Nephron progenitor cell (in vitro differentiated cells): ENCODE results near the gene BEAN1.
"Not testable (repeated sequence)": the region's sequence is repeated elsewhere in the genome, so short reads cannot be mapped to it uniquely, and the experiment has no call there.

Source experiments
- DNase-seq: peaks from one replicate; pipeline ENCODE4 v3.0.0; 2021
- H3K27ac Mint-ChIP-seq: 2 replicates; pipeline ENCODE4 v1.8.0; 2021; ENCODE audit warnings: mild to moderate bottlenecking, moderate library complexity, mixed read lengths
- H3K27me3 Mint-ChIP-seq: 2 replicates; pipeline ENCODE4 v1.8.0; 2021; ENCODE audit warnings: mild to moderate bottlenecking, low read depth, mixed read lengths; ENCODE audit not compliant: poor library complexity
- H3K36me3 Mint-ChIP-seq: 2 replicates; pipeline ENCODE4 v1.8.0; 2021; ENCODE audit warnings: low read depth, mixed read lengths
- H3K4me1 Mint-ChIP-seq: 2 replicates; pipeline ENCODE4 v1.8.0; 2021; ENCODE audit warnings: mixed read lengths
- H3K4me3 Mint-ChIP-seq: 2 replicates; pipeline ENCODE4 v1.8.0; 2021; ENCODE audit warnings: mild to moderate bottlenecking, moderate library complexity, mixed read lengths
- H3K9me3 Mint-ChIP-seq: 2 replicates; pipeline ENCODE4 v1.8.0; 2021; ENCODE audit warnings: mild to moderate bottlenecking, moderate library complexity, mixed read lengths
- TF ChIP-seq, protein P1 (sequence below): fragments of 200-600 bp; sonication (generic); IDR thresholded peaks from 2 replicates; pipeline ENCODE4 v1.5.0; 2021; ENCODE audit warnings: antibody characterized with exemption

BEAN1 gene

DNA sequence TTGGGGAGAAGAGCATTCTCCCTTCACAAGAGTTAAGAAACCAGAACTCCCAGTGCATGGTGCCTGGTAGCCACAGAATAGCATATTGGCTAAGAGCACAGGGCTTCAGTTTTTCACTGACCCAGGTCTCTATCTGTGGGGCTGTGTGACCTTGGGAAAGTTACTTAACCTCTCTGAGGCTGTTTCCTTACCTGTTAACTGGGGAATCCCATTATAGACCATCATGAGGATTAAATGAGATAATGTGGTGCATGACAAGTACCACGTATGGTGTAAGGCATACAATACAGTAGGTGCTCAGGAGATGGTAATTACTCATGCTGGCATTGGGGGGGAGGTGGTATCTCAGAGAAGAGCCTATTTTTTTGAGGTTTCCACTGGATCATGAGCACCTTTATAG is 33.6 kb downstream of the BEAN1 start:
- H3K9me3 Mint-ChIP-seq: no peaks in the 10 kb centered on the region
- no peak overlapping the region for H3K27ac Mint-ChIP-seq
- DNase-seq: no peak
- peaks cover 12% of the 10 kb centered on the region for H3K4me1 Mint-ChIP-seq
- H3K4me3 Mint-ChIP-seq: no peak overlapping the region
- H3K36me3 Mint-ChIP-seq: no peaks in the 10 kb centered on the region
- TF ChIP-seq, protein P1, sequence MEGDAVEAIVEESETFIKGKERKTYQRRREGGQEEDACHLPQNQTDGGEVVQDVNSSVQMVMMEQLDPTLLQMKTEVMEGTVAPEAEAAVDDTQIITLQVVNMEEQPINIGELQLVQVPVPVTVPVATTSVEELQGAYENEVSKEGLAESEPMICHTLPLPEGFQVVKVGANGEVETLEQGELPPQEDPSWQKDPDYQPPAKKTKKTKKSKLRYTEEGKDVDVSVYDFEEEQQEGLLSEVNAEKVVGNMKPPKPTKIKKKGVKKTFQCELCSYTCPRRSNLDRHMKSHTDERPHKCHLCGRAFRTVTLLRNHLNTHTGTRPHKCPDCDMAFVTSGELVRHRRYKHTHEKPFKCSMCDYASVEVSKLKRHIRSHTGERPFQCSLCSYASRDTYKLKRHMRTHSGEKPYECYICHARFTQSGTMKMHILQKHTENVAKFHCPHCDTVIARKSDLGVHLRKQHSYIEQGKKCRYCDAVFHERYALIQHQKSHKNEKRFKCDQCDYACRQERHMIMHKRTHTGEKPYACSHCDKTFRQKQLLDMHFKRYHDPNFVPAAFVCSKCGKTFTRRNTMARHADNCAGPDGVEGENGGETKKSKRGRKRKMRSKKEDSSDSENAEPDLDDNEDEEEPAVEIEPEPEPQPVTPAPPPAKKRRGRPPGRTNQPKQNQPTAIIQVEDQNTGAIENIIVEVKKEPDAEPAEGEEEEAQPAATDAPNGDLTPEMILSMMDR: no peak
- H3K27me3 Mint-ChIP-seq: peaks cover 36% of the 10 kb centered on the region

DNA sequence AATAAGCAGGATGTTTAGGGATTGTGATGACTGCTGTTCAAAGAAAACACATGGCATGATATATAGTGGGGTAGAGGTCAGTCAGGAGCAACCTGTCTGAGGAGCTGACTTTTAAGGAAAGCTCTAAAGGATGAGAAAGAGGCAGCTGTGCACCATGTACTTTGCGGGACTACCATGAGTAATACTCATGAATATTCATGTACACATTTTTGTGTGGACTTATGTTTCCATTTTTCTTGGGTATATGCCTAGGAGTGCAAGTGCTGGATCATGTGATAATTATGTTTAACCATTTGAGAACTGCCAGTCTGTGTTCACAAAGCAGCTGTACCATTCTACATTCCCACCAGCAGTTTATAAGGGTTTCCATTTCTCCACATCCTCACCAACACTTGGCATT is 35.8 kb downstream of the BEAN1 start:
- Mint-ChIP-seq H3K4me1 (peaks cover 12% of the 10 kb centered on the region), H3K36me3 (no peaks in the 10 kb centered on the region)
- TF ChIP-seq, protein P1: no peak

DNA sequence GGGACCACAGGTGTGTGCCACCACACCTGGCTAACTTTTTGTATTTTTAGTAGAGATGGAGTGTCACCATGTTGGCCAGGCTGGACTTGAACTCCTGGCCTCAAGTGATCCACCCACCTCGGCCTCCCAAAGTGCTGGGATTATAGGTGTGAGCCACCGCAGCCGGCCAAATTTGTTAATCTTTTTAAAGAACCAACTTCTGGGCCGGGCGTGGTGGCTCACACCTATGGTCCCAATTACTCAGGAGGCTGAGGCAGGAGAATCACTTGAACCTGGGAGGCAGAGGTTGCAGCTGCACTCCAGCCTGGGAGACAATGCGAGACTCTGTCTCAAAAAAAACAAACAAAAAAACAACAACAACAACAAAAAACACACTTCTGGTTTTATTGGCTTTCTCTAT is 38.9 kb downstream of the BEAN1 start:
- not testable (repeated sequence) for DNase-seq, H3K9me3 Mint-ChIP-seq, H3K36me3 Mint-ChIP-seq, H3K4me3 Mint-ChIP-seq, H3K27ac Mint-ChIP-seq, H3K4me1 Mint-ChIP-seq
- peaks cover 27% of the 10 kb centered on the region for H3K27me3 Mint-ChIP-seq

More for the DNA sequence above, 35.8 kb downstream of the BEAN1 start:
- H3K9me3 Mint-ChIP-seq: no peaks in the 10 kb centered on the region
- H3K4me3 Mint-ChIP-seq: no peak overlapping the region
- no peak for DNase-seq
- H3K27ac Mint-ChIP-seq: no peak overlapping the region
- peaks cover 33% of the 10 kb centered on the region for H3K27me3 Mint-ChIP-seq

DNA sequence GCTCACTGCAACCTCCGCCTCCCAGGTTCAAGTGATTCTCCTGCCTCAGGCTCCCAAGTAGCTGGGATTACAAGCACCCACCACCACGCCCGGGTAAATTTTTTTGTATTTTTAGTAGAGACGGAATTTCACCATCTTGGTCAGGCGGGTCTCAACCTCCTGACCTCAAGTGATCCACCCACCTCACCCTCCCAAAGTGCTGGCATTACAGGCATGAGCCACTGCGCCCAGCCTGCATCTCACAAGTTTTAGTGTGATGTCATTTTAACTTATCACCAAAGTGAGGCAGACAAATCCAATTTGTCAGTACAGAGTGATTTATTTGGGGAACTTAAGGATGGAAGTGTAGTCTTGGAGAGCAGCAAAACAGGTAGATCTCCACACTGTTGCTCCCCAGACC is 39.5 kb downstream of the BEAN1 start:
- H3K4me1 Mint-ChIP-seq, H3K36me3 Mint-ChIP-seq, DNase-seq, H3K27ac Mint-ChIP-seq, H3K4me3 Mint-ChIP-seq, H3K9me3 Mint-ChIP-seq: not testable (repeated sequence)
- H3K27me3 Mint-ChIP-seq: peaks cover 26% of the 10 kb centered on the region

DNA sequence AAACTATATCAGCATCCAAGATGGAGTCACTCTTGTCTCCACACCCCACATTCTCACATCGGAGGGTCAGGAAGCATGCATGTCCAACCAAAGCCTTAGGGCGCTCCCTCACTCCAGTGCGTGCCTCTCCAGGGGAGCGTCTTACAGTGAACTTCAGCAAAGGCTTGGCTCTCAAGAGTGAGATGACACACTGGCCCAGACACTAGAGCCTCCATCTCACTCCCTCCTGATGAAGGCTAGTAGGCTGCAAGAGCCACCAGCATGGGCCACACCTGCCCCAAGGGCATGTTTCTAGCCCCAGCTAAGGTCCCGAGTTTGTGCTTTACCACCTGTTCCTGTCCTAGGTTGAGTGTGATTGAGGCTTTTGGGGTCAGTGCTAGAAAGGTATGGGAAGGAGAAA is 40.5 kb downstream of the BEAN1 start:
- no peaks in the 10 kb centered on the region for H3K36me3 Mint-ChIP-seq
- peaks cover 26% of the 10 kb centered on the region for H3K27me3 Mint-ChIP-seq
- TF ChIP-seq, protein P1: no peak
- H3K9me3 Mint-ChIP-seq: no peaks in the 10 kb centered on the region
- no peak overlapping the region for H3K4me3 Mint-ChIP-seq
- H3K27ac Mint-ChIP-seq: no peak overlapping the region
- DNase-seq: no peak
- H3K4me1 Mint-ChIP-seq: no peaks in the 10 kb centered on the region

DNA sequence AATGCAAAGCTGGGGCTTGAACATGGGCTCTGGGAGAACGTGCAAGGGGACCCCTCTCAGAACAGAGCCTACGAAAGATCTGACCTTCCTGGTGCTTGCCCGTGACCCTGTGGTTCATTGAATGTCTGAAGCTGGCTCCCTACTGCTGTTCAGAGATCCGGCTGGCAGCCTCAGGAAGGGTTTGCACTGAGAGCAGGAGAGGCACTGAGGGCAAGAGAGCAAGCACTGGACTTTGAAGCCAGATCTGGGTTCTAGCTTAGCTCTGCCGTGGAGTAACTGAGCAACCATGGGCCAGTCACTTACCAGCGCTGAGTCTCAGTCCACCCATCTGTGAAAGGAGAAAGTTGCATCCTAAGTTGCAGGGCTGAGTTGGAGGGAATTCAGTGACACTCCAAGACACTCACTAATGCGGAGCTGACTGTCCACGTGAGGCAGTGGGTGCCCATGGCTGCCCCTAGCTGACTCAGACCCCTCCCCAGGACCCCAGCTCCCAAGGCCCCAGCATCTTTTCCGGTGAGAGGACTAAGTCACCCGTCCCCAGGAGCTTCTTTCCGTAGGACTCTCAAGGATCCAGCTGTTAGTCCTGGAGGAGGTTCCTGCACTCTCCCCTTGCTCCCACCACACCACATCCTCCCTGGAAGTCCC is 41.3 kb downstream of the BEAN1 start:
- TF ChIP-seq, protein P1: no peak
- Mint-ChIP-seq H3K4me1 (no peaks in the 10 kb centered on the region), H3K27me3 (peaks cover 26% of the 10 kb centered on the region), H3K27ac (no peak overlapping the region), H3K9me3 (no peaks in the 10 kb centered on the region), H3K36me3 (no peaks in the 10 kb centered on the region), H3K4me3 (no peak overlapping the region)
- DNase-seq: no peak

DNA sequence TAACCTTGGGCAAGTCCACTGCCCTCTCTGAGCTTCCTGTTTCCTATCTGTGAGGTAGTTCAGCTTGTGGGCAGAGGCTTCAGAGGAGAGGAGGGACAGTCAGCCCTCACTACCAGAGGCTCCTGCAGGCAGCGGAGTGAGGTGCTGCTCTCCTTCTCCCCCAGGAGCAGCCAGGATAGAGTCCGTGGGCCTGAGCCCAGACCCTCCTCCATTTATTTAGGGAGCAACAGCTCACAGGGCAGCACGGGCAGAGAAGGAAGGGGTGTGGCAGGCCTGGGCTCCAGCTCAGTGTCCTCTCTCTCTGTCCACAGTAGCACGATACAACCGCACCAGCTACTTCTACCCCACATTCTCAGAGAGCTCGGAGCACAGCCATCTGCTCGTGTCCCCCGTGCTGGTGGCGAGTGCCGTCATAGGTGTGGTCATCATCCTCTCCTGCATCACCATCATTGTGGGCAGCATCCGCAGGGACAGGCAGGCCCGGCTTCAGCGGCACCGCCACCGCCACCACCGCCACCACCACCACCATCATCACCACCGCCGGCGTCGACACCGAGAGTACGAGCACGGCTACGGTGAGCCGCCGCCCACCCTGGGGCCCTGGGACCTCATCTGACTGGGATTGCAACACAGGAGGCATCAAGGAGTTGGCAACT is 42.3 kb downstream of the BEAN1 start:
- no peaks in the 10 kb centered on the region for H3K4me1 Mint-ChIP-seq
- peaks cover 23% of the 10 kb centered on the region for H3K27me3 Mint-ChIP-seq
- TF ChIP-seq, protein P1: no peak
- no peak overlapping the region for H3K4me3 Mint-ChIP-seq
- no peaks in the 10 kb centered on the region for H3K36me3 Mint-ChIP-seq
- H3K27ac Mint-ChIP-seq: no peak overlapping the region
- H3K9me3 Mint-ChIP-seq: no peaks in the 10 kb centered on the region
- no peak for DNase-seq
